ENCODE results near the gene PDLIM1.

The PDLIM1 gene

GRCh38 chr10:95290461-95291364 is at the start of gene PDLIM1:
TSS of gene PDLIM1 (minus strand) at chr10:95291003. CDS start at chr10:95290915, 88 bp downstream.
- peak; percentile 3 for DNase-seq (ENCODE audit: low read depth)

GRCh38 chr10:95339863-95340262 is 49.1 kb upstream of the PDLIM1 start:
- no peak for DNase-seq (ENCODE audit: low read depth)

- DNase-seq (ENCODE audit: low read depth): no peak
Measured at GRCh38 chr10:95337423-95338160, 46.8 kb upstream of the PDLIM1 start.

- no peak for DNase-seq (ENCODE audit: low read depth)
Measured at GRCh38 chr10:95336702-95337101, 45.9 kb upstream of the PDLIM1 start.

GRCh38 chr10:95335933-95336699 is 45.3 kb upstream of the PDLIM1 start:
- DNase-seq (ENCODE audit: low read depth): no peak

DNA sequence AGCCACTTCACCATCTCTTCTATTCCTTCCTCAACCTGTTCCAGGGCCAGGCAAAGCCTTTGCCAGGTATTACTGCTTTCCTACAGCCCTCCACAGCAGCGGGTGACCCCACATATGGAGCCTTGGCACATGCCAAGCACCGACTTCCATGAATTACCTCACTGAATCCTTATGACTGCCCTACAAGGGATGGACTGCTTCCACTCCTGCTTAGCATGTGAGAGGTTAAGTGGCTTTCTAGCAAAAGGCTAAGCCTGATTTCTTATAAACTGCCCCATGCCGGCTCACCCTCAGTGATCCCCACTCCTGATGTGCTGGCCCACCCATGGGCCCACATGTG is 44.0 kb upstream of the PDLIM1 start:
- DNase-seq (ENCODE audit: low read depth): no peak

DNA sequence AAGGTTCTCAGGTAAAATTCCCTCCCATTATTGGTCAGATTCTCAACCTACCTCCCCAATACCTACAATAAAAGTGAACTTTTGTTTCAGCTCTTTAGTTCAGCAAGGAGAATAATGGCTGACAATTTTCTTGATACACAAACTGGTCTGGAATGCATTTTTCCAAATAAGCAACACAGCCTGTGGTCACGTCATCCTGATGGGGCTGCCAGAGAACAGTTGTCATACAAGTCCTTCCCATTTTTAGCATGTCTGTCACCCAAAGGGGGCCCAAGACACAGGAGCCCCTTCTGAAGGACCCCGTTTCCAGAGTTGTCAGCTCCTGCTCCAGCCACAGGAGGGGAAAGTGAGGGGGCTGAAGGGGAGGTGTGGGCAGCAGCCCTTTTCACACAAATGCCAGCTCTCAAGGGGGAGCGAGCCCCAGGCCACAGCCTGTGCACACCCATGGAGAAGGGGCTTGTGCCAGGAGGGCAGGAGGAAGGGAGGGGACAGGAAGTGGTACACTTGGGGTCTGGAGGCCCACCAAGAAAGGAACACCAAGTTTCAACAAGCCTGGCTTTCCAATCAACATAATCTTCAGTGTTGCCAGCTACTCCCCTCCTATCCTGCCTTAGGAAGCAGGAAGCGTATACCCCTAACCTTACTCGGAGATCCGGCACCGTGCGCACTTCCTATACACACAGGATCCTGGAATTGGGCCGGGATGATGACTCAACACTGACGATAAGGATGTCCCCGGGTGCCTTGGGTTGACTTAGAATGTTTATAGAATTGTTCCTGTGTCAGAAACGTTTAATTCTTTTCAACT is 43.4 kb upstream of the PDLIM1 start:
- no peak for DNase-seq (ENCODE audit: low read depth)

- no peak for DNase-seq (ENCODE audit: low read depth)
Measured at GRCh38 chr10:95332666-95333249, 42.0 kb upstream of the PDLIM1 start.

- no peak for DNase-seq (ENCODE audit: low read depth)
Measured at GRCh38 chr10:95331596-95332130, 40.9 kb upstream of the PDLIM1 start.

DNA sequence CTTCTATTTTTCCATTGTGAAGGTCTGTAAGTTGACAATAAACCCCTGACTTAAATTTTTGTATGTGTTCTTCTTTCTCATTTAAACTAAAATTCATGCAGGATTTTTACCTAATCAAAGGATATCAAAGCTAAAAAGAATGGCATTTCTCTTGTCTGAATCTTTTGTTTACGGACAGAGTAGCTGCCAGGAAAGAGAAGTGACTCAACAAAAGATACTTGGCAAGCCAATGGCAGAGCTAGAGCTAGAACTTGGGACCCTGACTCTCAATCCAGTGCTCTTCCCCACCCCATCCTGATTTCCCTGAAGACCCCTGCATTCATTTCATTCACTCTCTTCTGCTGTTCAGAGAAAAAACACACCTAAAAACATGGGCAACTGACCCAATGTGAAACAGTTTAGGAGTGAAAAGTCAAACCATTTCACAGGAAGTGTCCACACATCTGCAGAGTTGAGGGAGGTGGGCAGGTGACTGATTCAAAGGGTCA is 40.2 kb upstream of the PDLIM1 start:
- no peak for DNase-seq (ENCODE audit: low read depth)

DNA sequence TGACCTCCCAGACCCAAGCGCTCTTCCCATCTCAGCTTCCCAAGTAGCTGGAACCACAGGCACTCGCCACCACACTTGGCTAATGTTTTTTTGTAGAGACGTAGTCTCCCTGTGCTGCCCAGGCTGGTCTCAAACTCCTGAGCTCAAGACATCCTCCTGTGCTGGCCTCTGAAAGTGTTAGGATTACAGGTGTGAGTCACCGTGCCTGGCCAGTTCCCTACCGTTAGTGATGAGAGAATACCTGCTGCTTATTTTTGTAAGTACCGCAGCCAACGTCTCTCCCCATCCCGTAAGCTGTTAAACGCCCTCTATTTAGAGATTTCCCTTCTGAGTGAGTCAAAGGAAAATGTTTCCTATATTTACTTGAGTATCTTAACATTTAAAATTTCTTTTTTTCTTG is 38.5 kb upstream of the PDLIM1 start:
- no peak for DNase-seq (ENCODE audit: low read depth)

DNA sequence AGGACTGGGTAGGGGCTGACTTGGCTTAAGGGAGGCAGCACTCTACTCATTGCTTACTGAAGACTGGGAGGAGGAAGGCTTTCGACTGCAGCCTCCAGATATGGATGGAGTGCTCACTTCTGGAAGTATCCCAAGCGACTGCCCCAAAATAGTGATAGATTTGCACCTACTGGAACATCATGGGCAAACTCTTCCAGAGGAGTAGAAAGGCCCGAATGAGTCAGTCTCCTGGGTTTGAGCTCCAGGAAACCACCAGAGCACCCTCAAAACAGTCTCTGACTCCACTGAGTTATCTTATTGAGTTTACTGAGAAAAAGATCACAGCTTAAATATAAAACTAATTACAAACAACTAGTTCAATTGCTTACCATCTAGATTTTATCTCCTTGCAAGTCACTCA is 37.2 kb upstream of the PDLIM1 start:
- no peak for DNase-seq (ENCODE audit: low read depth)

DNA sequence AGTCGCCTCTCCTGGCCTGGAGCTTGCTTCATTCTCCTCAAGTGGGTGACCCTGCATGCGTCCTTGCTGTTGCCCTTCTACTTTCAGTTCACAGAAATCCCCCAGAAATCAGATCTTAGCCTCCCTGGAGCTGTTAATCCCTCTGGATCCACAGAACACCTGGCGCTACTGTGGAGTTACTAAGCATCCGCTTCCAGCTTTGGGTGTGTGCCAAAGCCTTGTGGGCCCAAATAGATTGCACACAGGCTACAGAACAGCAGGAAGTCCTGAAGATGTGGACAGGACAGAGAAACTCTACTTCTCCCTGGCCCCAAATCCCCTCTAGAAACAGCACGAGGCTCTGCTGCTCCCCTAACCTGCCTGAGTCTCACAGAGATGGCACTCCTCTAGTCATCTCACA is 36.6 kb upstream of the PDLIM1 start:
- DNase-seq (ENCODE audit: low read depth): no peak

- no peak for DNase-seq (ENCODE audit: low read depth)
Measured at GRCh38 chr10:95326396-95326795, 35.6 kb upstream of the PDLIM1 start.

DNA sequence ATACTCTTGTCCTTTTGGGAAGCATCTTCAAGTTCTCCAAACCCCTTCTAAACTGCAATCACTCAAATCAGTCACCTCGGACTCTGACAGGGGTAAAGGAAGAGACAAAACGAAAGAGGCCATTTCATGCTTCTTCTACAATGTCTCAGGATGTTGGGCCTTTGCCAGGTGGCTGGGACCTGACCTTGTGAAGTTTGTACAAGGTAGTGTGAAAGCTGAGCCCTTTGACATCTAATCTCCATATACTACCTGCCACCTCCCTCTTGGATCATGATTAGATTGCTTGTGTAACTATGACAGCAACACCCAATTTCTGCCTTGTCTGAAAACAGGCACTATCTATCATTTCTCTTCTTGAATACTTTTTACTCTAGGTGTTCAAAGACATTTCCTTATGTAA is 35.1 kb upstream of the PDLIM1 start:
- DNase-seq (ENCODE audit: low read depth): no peak

DNA sequence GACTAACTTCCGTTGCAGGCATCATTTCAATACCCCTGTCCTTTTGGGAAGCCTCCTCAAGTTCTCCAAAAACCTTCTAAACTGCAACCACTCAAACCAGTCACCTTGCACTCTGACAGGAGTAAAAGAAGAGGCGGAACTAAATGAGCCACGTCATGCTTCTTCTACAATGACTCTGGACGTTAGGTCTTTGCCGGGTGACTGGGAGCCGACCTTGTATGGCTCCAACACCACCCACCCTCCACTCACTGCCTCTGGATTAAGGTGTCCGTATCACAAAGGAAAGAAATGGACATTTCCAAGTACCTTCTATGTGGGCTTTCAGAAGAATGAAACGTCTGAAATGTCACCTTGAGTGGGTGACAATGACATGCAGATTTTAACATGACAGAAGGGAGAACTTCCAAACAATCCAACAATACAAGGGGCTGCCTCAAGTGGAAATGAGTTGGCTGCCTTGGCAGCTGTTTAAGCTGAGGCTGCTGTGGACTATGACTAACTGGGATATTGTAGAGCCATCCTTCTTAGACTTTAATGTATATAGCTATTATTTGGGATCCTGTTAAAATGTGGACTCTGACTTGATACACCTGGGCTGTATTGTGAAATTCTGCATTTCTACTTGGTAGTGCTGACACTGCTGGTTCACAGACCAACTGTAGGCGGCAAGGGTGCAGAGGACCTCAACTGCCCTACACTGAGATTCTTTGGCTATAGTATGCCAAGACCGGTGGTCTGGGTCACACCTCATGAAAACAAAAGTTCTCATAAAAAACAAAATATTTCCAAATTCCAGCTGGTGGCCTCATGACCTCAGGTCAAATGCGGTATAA is 33.8 kb upstream of the PDLIM1 start:
- no peak for DNase-seq (ENCODE audit: low read depth)

- DNase-seq (ENCODE audit: low read depth): no peak
Measured at GRCh38 chr10:95321554-95322301, 30.9 kb upstream of the PDLIM1 start.

GRCh38 chr10:95319239-95319638 is 28.4 kb upstream of the PDLIM1 start:
- DNase-seq (ENCODE audit: low read depth): no peak

GRCh38 chr10:95315509-95315908 is 24.7 kb upstream of the PDLIM1 start:
- DNase-seq (ENCODE audit: low read depth): no peak

All from activated T-cell treated with anti-CD3 and anti-CD28 coated beads for 1 hour (primary cell).